Measurements from ENCODE around the gene USP10.
A peak's percentile ranks its signal among the peaks of the same experiment; 100 is the strongest.

Gene USP10

DNA sequence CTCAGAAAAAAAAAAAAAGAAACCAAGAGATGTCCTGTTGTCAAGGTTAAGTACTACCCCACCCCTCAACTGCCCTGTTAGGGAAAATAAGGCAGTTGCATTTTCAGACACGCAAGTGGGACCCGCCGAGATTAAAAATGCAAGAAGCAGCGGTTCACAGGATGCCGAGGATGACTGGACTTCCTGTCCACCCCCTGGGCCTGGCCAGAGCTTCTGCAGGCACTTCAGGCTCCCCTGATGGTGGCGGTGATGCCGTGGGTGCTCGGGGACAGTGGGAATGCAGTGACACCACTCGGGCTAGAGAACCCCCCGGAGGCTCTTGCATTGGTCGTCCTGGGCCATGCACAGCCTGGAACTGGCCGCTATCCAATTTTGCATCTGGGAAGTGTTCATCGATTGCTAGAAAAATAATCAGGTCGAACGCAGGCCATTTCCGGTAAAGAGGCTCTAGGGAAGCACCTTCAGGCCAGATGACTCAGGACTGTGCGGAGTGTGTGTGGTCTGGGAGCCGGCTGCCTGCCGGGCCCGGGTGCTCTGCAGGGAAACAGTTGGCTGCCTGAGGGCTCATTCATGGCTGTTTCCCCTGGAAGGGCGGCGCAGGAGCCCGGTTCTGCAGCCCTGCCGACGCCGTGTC lies 106.6 kb downstream of the USP10 start:
- peak; percentile 75 for DNase-seq (ENCODE audit: low read depth)

DNA sequence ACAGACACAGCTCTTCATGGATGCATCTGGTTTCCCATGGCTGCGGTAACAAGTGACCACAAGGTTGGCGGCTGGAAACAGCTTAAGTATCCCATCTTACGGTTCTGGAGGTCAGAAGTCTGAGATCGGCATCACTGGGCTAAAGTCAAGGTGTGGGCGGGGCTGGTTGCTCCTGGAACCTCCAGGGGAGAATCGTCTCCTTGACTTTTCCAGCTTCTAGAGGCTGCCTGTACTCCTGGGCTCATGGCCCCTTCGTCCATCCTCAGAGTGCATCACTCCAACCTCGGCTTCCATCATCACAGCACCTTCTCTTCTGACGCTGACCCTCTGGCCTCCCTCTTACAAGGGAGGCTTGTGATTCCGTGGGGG lies 107.1 kb downstream of the USP10 start:
- DNase-seq (ENCODE audit: low read depth): no peak

DNA sequence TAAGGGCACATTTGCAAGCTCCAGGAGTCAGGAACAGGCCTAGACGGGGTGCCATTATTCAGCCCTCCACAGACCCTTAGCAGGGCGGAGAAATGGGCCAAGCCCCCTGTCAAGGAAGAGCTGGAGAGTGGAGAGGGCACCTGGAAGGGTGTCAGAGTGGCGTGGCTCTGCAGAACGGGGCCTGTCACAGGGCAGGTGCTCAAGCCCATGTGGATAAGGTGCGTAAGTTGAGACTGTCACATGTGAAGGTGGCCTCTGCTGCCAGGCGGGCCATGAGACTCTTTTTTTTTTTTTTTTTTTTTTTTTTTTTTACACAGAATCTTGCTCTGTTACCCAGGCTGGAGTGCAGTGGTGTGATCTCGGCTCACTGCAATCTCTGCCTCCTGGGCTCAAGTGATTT lies 108.0 kb downstream of the USP10 start:
- DNase-seq (ENCODE audit: low read depth): no peak

DNA sequence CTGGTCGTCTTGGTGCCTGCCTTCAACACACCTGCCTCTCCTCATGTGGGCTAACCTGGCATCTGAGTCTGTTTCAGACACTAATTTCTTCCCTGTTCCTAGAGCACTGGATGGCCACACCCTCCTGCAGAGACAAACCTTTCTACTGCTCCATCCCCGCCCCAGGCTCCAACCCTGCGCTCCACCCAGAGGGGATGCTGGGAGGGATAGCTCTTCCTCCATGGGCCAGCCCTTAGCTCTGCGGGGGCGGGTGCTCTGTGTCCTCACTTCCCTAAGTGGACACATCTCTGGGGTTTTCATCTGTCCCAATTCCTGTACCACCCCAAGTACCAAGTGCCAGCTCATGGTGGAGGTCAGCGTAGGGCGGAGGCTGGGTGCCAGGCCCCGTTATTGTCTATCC lies 109.0 kb downstream of the USP10 start:
- no peak for DNase-seq (ENCODE audit: low read depth)

DNA sequence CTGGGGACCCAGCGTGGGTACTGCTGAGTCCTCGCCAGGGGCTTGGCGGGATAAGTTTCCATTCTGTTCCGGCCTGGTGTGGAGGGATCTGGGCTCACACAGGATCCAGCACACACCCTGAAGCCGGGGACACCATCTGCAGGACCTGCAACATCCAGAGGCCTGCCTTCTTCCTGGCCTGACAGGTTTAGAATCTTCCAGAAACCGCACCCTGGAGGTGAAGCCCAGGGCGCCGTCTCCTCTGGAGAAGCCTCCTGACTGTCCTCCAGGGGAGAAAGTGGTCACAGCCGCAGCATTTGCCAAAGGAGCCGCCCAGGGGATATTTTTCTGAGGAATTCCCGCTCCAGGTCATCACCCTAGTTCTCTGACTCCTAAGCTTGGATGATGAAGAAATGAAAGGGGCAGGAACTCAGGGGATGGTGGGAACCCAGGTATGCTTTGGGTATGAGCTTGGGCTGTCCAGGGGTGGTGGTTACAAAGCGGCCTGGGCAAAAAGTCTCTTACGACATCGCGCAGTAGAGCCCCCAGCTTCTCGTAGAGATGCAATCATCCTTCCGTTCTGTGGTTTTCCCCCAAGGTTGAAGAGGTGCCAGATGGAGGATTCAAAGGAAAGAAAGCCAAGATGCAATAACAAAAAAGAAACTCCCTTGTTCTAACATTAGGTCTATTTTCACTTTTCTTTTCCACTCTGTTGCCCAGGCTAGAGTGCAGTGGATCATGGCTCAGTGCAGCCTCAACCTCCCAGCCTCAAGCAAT lies 110.9 kb downstream of the USP10 start:
- DNase-seq (ENCODE audit: low read depth): no peak

DNA sequence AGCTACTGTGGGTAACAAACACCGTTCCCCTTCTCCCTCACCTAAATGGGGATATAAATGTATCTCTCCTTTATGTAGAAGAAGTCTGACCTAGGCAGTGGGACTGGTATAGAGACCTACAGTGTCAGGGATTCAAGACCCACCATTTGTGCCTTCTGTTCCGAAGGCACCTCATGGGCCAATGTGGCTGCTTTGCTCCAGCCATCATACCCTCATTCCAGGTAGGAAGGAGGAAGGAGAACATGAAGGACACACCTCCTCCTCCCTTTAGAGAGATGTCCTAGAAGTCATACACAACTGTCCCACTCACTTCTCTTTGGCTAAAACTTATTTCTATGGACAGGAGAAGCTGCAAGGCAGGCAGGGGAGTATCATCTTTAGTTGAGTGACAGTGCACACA lies 111.7 kb downstream of the USP10 start:
- no peak for DNase-seq (ENCODE audit: low read depth)

DNA sequence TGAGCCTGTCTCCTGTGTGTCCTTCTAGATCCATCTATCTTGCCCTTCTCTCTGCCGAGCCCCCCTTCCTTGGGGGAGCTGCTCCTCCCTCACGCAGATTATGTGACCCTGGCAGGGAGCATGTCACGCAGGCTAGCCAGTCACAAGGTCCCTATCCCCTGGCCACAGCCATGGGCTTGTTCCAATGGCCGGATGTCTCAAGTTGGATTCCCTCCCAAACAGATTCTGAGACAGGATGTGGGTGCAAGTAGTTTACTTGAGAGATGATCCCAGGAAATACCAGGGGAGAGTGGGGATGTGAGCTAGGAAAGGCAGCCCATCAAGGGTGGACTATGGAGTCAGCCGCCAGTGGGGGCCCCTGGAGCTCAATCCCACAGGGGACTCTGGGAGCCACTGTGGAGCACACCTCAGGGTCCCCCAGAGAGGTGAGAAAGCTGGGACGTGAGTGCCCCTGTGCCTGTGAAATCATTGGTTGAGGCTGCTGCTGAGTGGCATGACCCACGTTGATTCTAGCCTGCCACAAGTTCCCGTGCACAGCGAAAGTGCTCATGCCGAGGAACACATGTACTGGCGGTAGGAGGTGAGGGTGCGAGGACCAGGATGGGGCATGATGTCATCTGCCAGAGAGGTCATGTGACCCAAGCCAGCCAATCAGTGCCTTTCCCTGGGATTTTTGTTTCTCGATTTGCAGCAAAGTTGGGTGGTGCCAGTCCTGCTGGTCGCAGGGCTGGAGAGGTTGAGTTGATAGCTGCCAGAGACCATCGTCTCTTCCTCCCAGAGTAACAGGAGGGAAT lies 113.5 kb downstream of the USP10 start:
- DNase-seq (ENCODE audit: low read depth): no peak

DNA sequence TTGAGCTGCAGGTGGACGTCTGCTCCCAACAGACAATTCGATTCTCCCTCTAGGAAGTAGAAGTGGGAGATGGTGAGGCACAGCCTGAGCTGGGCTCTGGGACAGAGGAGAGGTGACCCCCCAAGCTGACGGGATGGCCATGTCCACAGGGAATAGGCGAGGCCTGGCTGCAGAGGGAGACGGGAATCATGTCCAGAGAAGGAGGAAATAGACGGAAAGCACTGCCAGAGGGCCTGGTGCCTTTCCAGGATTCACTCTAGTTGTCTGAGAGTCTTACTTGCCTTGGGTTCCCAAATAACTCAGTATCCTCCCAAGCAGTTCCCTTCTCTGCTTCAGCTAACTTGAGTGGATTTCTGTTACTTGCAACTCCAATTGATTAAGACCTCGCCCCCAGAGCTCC lies 115.7 kb downstream of the USP10 start:
- DNase-seq (ENCODE audit: low read depth): no peak

DNA sequence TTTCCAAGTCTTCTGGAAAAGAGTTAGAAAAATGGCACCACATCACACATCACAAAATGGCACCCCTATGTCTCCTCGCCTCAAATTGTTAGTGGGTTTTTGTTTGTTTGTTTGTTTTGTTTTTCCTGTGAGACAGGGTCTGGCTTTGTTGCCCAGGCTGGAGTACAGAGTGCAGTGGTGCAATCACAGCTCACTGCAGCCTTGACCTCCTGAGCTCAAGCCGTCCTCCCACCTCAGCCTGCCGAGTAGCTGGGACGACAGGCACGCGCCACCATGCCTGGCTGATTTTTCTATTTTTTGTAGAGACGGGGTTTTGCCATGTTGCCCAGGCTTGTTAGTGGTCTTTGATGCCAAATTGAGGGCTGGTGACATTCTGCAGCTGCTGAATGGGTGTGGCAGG lies 116.2 kb downstream of the USP10 start:
- no peak for DNase-seq (ENCODE audit: low read depth)

DNA sequence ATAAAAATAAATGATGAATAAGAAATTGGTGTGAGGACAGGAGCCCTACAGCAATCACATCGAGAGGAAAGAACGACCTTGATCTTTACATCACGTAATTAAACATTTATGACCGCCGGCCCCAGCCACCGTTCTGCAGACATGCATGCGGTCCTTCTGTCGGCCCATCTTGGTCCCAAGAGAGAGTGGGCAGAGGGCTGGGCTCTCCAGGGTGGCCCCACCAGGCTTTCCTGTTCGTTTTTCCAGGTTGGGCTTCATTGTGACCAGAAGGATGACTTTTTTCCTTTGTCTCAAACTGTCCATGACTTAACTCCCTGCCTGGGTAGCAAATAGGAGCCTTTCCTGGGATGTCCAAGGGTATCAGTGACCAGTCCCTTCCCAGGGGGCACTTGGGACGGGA lies 116.7 kb downstream of the USP10 start:
- no peak for DNase-seq (ENCODE audit: low read depth)

DNA sequence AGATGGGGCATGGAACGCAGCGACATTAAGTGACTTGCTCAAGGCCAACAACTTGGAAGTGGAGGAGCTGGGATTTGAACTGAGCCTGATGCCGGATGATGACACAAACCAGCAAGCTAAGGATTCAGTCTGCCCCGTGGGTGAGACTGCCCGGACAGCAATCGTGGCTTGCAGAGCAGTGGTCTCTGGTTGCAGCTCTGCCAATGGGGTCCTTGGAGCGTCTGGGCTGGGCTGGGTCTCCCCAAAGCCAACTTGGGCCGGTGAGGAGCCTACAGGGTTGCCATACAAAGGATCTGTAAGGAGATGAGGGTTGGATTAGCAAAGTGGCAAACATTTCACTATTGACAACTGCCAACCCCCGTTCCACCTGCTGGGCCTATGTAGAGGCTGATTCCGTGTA lies 117.4 kb downstream of the USP10 start:
- DNase-seq (ENCODE audit: low read depth): no peak

DNA sequence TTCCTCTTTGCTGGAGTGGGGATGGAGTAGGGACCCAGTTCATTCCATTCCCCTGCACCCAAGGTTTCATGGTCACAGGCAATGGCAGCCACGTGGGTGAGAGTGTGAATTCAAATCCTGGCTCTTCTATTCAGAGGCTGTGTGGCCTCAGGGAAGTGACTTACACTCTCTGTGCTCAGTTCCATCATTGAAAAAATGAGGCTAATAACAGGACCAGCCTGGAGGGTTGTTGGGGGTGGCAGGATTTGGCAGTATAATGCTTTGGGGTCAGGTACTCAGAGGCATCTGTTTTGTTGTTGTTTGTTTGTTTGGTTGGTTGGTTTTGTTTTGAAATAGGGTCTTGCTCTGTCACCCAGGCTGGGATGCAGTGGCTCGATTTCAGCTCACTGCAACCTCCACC lies 117.8 kb downstream of the USP10 start:
- no peak for DNase-seq (ENCODE audit: low read depth)

DNA sequence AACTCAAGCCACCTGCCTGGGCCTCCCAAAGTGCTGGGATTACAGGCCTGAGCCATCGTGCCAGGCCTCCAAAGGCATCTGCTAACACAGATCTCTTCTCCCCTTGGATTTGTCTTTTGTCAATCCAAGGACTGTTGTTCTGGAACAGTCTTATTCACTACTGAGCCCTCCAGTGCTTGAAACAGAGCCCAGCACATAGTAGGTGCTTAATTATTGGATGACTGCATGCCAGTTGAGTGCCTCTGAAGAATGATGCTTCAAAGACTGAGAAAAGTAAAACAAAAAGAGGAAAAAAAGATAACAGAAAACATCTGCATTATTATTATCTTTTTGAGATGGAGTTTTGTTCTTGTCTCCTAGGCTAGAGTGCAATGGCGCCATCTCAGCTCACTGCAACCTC lies 118.3 kb downstream of the USP10 start:
- DNase-seq (ENCODE audit: low read depth): no peak

DNA sequence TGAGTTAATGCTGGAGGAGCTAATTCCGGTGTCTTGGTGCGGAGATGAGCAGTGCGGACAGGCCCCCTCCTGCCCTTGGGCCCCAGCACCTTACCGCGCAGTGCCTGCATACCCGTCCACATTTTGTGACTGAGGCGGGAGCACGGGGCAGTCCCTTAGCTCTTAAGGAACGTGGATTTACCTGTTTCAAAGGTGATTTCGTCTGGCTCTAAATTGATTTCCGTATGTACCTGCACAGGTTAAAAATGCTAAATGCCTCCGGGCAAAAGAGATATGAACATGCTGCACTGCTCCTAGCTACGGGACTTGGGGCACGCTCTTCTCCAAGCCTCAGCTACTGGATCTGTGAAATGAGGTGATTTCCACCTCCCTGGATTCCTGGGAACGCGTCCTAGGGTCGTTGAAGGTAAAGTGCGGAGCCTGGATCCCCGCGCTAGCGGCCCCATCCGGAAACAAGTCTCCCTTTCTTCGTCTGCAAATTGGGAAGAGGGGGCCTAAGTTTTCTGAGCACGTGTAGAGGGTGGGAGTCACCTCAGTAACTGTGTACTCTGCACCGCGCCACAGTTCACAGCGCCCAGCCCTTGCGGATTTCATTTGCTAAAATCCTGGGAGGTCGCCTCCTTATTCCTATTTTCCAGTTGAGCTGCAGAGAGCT lies 119.3 kb downstream of the USP10 start:
- DNase-seq (ENCODE audit: low read depth): no peak

DNA sequence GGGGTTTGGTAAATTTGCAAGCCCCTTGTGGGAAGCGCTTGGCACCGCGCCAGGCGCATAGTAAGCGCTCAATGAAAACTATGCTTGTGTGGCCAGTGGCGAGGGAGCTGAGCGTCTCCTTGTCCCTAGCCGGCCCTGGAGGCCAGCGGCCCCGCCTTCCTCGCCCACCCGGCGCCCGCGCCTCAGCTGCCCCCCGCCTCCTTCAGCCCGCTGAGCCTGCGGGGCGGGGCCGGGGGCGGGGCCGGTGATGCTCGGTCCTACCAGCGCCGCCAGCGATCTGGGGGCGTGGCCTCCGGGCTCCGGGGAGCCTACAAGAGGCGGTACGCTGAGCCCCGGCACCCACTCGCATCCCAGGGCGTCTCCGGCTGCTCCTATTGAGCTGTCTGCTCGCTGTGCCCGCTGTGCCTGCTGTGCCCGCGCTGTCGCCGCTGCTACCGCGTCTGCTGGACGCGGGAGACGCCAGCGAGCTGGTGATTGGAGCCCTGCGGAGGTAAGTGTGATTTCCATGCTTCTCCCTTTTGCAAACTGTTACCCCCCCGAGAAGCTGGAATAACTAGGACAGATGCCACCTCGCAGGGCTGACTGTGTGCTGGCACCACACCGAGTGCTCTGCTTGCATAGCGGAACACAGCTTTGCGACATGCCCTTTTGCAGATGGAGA lies 120.0 kb downstream of the USP10 start, which contains the start of gene CRISPLD2:
CRISPLD2 (plus strand) TSS at position 342 of the 661 bp plus-strand sequence. CDS start 18,511 bp downstream, outside the sequence.
- DNase-seq (ENCODE audit: low read depth): no peak

DNA sequence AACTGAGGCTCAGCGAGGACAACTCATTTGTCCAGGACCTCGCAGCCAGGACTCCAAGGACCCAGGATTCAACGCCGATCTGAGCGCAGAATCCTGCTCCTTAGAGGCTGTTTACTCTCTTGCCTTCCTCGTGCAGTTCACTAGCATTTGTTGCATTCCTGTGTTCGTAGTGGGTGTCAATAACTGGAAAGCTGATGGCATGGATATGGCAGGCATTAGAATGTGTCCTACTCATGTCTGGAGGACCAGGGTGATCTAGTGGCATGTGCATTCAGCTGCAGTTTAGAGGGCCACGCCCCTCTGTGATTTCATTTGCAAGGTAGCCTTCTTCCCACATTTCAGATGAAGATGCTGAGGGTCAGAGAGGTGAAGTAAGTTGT lies 120.5 kb downstream of the USP10 start:
- no peak for DNase-seq (ENCODE audit: low read depth)

DNA sequence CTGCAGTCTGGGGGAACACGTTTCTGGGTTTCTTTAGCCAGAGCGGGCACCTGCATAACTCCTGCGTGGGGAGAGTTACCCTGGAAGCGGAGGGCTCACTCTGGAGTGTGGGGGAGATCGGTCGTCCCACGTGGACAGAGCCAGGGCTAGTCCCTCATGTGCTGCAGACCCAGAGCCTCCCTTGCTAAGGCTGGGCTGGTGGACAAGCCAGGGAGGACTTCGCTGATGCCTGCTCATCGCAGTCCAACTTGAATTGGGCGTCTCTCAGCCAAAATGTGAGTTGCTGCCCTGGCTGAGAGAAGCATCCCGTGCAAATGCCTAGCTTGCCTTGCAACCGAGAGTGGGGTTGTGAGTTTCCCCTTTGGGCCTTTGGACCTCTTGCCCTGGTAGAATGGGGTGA lies 121.0 kb downstream of the USP10 start:
- DNase-seq (ENCODE audit: low read depth): no peak

DNA sequence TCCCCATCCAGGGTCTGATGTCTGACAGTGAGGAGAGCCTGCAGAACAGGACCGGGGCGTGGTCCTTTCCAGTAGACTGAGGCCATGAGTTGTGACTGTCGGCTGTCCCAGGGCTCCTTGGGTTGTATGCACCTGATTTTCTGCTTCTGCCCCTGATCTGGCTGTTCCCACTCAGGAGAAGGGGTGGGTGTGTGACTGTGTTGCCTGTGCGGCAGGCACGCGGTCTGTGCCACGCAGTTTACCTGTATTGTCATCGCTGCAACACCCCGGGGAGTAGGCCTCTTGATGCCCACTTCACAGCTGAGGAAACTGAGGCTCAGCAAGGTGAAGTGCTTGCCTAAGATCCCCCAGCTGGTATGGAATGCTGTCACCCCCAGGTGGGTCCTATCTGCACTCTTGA lies 121.4 kb downstream of the USP10 start:
- no peak for DNase-seq (ENCODE audit: low read depth)

DNA sequence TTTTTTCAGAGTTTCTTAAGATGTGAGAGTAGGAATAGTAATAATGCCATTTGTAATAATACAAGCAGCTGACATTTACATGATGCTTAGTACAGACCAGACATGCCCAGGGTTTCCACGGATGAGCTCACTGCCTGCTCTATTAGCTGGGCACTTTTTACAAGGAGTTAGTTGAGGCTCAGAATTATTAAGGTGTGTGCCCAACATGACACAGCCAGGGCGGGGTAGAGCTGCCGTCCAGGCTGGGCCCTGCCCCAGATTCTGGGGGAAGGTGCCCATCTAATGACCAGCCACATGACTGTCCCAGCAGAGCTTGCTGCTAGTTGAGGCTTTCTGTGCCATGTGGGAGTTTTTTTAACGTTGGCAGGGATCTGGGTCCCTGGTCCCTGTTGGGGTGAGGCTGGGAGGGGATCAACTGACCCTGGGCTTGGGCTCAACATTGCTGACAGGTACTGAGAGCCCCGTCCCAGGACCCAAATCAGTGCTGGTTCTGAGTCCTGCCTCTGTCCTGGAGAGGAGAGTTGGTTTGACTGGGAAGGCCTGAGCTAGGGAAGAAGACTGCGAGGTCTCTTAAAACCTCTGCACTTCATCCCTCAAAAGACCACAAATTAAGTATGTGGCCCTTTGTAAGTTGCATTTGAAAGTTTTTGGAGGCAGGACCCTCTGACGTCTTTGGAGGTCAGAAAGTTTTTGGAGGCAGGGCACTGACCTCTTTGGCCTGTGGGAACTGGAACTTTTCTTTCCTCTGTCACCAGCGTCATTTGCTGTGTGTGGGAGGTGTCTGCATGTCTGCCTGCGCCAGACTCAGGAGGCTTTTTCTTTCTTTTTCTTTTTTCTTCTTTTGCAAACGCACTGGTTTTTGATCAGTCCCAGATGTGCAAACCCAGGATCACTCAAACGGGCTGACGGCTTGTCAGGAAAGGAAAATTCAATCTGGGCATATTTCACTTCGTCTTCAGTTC lies 122.2 kb downstream of the USP10 start:
- no peak for DNase-seq (ENCODE audit: low read depth)

DNA sequence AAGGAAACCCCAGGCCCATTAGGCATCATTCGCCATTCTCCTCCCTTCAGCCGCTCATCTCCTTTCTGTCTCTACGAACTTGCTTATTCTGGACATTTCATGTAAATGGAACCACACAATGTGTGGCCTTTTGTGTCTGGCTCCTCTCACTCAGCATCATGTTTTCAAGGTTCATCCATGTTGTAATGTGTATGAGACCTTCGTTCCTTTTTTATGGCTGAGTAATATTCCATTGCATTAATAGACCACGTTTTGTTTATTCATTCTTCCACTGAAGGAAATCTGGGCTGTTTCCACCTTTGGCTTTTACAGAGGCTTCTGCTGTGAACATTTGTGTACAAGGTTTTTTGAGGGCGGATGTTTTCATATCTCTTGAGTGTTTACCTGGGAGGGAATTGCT lies 123.2 kb downstream of the USP10 start:
- no peak for DNase-seq (ENCODE audit: low read depth)

DNA sequence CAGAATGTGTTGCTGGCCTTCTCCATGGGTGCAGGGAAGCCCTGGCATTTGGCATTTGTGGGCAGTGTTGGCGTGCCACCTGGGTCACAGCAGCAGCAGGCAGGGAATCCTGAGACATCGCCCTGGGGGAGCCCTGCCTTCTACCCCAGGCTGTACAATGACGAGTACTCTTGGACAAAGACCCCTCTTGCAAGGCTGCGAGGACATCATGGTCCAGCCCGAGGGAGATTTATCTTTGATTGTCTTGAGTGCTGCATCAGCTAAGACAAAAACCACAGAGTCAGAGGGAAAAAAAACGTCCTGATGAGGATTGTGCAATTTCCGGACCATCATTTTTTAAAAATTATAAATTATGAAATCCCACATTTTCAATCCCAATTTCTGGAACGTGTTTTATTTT lies 123.7 kb downstream of the USP10 start:
- no peak for DNase-seq (ENCODE audit: low read depth)
